ENCODE measurements around the gene AP5Z1. TPM values are rescaled to one million over a fixed set of nuclear protein-coding genes. Genes with fewer than 3 reads are reported as not detected.

The AP5Z1 gene
- total RNA-seq, 4 donors from 2014 or later: 13.0 to 33.9 (median 26.8) TPM

- Histone ChIP-seq H3K36me3 (peaks cover 0 to 29% of the 10 kb centered on the region in 2 donors), H3K27me3 (no peaks in the 10 kb centered on the region), H3K27ac (no peak overlapping the region), H3K4me3 (no peak overlapping the region), H3K9me3 (no peaks in the 10 kb centered on the region), H3K4me1 (peaks cover 0 to 6% (median 0%) of the 10 kb centered on the region in 3 donors)
- ATAC-seq: no peak
- 93% methylated on average over 3 of the region's 60 CpGs; no CpG with 5 or more reads in 1 of the 2 donors for WGBS, 2 donors (ENCODE audit: low coverage in 1 of 2)
- TF ChIP-seq EP300 (IDR thresholded peaks at IDR 0.05) (no peak), POLR2A (IDR thresholded peaks at IDR 0.05) (no peak), POLR2AphosphoS5 (IDR thresholded peaks at IDR 0.05) (no peak), CTCF (IDR thresholded peaks at IDR 0.05) (no peak)
These were observed 59.4 kb downstream of the AP5Z1 start for GRCh38 chr7:4834601-4835397.

GRCh38 chr7:4835398-4836205 lies 60.2 kb downstream of the AP5Z1 start:
- no peak for ATAC-seq
- Histone ChIP-seq H3K27me3 (no peaks in the 10 kb centered on the region), H3K9me3 (no peaks in the 10 kb centered on the region), H3K36me3 (peaks cover 0 to 29% of the 10 kb centered on the region in 2 donors), H3K27ac (no peak overlapping the region), H3K4me3 (no peak overlapping the region), H3K4me1 (peaks cover 0 to 6% (median 0%) of the 10 kb centered on the region in 3 donors)
- WGBS, 2 donors (ENCODE audit: low coverage in 1 of 2): 89 to 100% methylated on average over 1 to 3 of the region's 28 CpGs
- TF ChIP-seq POLR2AphosphoS5 (IDR thresholded peaks at IDR 0.05) (no peak), EP300 (IDR thresholded peaks at IDR 0.05) (no peak), POLR2A (IDR thresholded peaks at IDR 0.05) (no peak), CTCF (IDR thresholded peaks at IDR 0.05) (no peak)

- Histone ChIP-seq H3K9me3 (no peaks in the 10 kb centered on the region), H3K36me3 (peaks cover 0 to 29% of the 10 kb centered on the region in 2 donors), H3K4me1 (peaks cover 0 to 6% (median 0%) of the 10 kb centered on the region in 3 donors), H3K27ac (no peak overlapping the region), H3K4me3 (no peak overlapping the region), H3K27me3 (no peaks in the 10 kb centered on the region)
- TF ChIP-seq EP300 (IDR thresholded peaks at IDR 0.05) (no peak), POLR2AphosphoS5 (IDR thresholded peaks at IDR 0.05) (no peak), POLR2A (IDR thresholded peaks at IDR 0.05) (no peak), CTCF (IDR thresholded peaks at IDR 0.05) (no peak)
- no peak for ATAC-seq
- no CpG with 5 or more reads among the region's 30 CpGs for WGBS, 2 donors (ENCODE audit: low coverage in 1 of 2)
These were observed 60.8 kb downstream of the AP5Z1 start for GRCh38 chr7:4836206-4836661.

GRCh38 chr7:4837041-4837802 lies 61.8 kb downstream of the AP5Z1 start:
- 79% methylated on average over 5 of the region's 22 CpGs; no CpG with 5 or more reads in 1 of the 2 donors for WGBS, 2 donors (ENCODE audit: low coverage in 1 of 2)
- no peak for TF ChIP-seq EP300 (IDR thresholded peaks at IDR 0.05)
- no peak for TF ChIP-seq CTCF (IDR thresholded peaks at IDR 0.05)
- TF ChIP-seq POLR2AphosphoS5 (IDR thresholded peaks at IDR 0.05): no peak
- TF ChIP-seq POLR2A (IDR thresholded peaks at IDR 0.05): no peak
- ATAC-seq: no peak

More at GRCh38 chr7:4837041-4837802, 61.8 kb downstream of the AP5Z1 start:
- Histone ChIP-seq H3K36me3 (peaks cover 0 to 25% of the 10 kb centered on the region in 2 donors), H3K4me3 (no peak overlapping the region), H3K27me3 (no peaks in the 10 kb centered on the region), H3K9me3 (no peaks in the 10 kb centered on the region), H3K27ac (no peak overlapping the region), H3K4me1 (peaks cover 0 to 6% (median 0%) of the 10 kb centered on the region in 3 donors)

Data from gastroesophageal sphincter (tissue), 4 donors.